Measurements from ENCODE around the gene GALNT16.

Gene GALNT16

DNA sequence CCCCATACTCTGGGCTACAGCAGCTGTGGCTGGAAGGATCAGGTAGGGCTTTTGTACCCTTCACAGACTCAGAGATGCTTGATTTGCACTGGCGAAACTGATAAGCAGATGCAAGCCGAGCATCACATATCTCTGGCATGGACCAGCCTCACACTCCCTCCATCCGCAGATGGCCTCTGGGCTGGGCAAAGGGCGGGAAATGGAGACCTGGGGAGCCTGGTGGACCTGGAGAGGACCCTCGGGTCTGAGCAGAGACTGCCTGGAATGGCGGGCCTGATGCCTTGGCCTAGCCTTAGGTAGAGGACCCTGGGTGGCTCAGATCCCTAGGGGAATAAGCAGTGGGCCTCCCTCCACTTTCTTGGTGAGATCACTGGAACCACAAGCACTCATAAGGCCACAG lies 53.2 kb downstream of the GALNT16 start:
- no peak overlapping the region for H3K4me3 Mint-ChIP-seq
- no peak overlapping the region for H3K27ac Mint-ChIP-seq
- no peaks in the 10 kb centered on the region for H3K9me3 Mint-ChIP-seq
- peaks cover 19% of the 10 kb centered on the region for H3K27me3 Mint-ChIP-seq
- H3K36me3 Mint-ChIP-seq (ENCODE audit: low read depth) = no peaks in the 10 kb centered on the region
- no peaks in the 10 kb centered on the region for H3K4me1 Mint-ChIP-seq (ENCODE audit: low read depth)

DNA sequence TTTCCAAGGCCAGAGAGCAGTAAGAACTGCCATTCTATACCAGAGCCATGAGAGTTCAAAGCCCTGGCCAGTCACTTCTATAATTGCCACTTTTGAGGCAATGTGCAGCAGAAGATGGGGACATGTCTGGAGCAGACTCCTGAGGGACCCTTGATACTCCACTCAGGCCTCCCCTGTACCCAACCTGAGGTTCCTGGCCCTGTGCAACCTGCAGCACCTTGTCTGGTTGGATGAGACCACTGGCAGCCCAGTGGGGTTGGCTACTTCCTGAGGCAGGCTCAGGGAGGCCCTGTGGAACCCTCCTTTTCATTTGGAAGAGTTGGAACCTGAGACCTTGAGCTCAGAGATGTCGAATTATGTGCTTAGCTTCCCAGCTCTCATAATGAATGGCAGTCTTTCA lies 54.4 kb downstream of the GALNT16 start:
- H3K9me3 Mint-ChIP-seq = no peaks in the 10 kb centered on the region
- no peak overlapping the region for H3K4me3 Mint-ChIP-seq
- H3K27me3 Mint-ChIP-seq = peaks cover 14% of the 10 kb centered on the region
- H3K4me1 Mint-ChIP-seq (ENCODE audit: low read depth) = no peaks in the 10 kb centered on the region
- H3K36me3 Mint-ChIP-seq (ENCODE audit: low read depth) = no peaks in the 10 kb centered on the region
- H3K27ac Mint-ChIP-seq = no peak overlapping the region

DNA sequence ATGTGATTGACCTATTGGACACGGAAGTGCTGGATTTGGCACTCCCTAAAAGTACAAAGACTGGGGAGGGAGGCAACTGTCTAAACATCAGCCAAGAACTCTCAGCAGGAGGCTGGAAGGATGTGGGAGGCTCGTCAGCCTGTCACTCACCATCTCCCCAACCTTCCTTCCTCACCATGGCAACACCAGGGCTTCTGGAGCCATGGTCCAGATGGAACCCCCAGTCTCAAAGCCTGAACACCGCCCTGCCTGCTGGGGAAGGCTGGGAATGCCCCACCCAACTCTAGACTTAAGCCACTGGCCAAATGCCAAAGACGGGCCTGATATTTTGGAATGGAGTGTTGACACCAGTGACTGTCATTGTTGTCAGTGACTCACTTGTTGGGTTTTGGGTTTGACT lies 55.3 kb downstream of the GALNT16 start:
- no peaks in the 10 kb centered on the region for H3K36me3 Mint-ChIP-seq (ENCODE audit: low read depth)
- H3K27ac Mint-ChIP-seq = no peak overlapping the region

DNA sequence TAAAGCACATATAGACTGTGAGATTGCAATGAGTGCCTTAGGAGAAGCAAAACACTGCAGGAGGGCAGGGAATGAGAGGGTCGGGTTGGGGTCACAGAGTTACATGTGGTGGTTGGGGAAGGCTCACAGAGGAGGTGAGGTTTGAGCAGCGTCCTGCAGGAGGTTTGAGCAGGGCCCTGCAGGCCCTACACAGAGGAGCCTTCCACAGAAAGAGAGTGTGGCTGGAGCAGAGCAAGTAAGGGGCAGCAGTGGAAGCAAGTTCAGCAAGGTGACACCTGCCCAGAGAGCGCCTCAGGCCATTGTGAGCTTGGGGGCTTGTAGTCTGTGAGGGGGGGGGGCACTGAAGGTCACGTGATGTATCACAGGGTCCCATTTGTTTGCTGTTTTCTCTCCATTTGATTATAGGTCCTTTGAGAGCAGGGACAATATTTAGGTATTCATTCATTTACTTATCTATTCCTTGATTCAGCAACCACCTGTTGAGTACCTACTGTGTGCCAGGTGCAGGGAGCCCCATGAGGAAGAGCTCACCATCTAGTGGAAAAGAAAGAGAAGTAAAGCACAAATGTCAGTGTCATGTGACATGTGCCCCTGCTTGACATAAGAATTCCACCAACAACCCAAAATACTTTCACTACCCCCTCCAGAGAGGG lies 56.6 kb downstream of the GALNT16 start:
- no peaks in the 10 kb centered on the region for H3K36me3 Mint-ChIP-seq (ENCODE audit: low read depth)

More for the DNA sequence above, 55.3 kb downstream of the GALNT16 start:
- Mint-ChIP-seq H3K4me3 (no peak overlapping the region), H3K9me3 (no peaks in the 10 kb centered on the region), H3K4me1 (ENCODE audit: low read depth) (no peaks in the 10 kb centered on the region), H3K27me3 (peaks cover 8% of the 10 kb centered on the region)

DNA sequence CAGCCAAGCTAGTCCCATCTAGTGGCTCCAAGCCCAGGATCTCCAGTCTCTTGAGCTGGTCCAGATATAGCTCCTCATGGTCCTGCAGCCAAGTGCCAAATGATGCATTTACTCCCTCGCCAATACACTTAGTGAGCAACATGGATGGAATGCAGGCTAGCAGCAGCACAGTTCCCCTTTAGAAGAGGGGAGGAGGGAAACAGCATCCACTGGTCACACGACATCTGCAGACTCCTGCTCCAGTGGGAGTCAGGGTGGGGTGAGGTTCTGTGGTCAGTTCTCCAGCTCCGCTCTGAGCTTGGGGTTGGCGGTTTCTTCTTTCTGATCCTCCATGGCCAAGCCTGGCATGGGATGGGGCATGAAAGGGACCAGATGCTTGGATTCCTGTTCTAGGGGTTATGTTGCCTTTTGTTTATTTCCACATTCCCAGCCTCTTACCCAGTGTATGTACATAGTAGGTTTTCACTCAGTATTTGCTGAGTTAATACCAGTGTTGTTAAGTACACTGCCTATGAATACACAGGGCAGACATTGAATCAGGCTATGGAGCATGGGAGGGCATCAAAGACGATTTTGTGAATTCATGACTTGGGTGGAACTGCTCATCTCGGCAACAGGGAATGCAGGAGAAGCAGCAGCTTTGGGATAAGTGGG lies 57.3 kb downstream of the GALNT16 start:
- H3K36me3 Mint-ChIP-seq (ENCODE audit: low read depth) = no peaks in the 10 kb centered on the region
- no peaks in the 10 kb centered on the region for H3K9me3 Mint-ChIP-seq
- H3K4me3 Mint-ChIP-seq = no peak overlapping the region
- no peaks in the 10 kb centered on the region for H3K27me3 Mint-ChIP-seq
- H3K4me1 Mint-ChIP-seq (ENCODE audit: low read depth) = no peaks in the 10 kb centered on the region
- H3K27ac Mint-ChIP-seq = no peak overlapping the region

More for the DNA sequence above, 56.6 kb downstream of the GALNT16 start:
- Mint-ChIP-seq H3K4me3 (no peak overlapping the region), H3K27me3 (peaks cover 1% of the 10 kb centered on the region), H3K4me1 (ENCODE audit: low read depth) (no peaks in the 10 kb centered on the region), H3K9me3 (no peaks in the 10 kb centered on the region), H3K27ac (no peak overlapping the region)

GRCh38 chr14:69317780-69318179 lies 57.8 kb downstream of the GALNT16 start:
- H3K27me3 Mint-ChIP-seq = no peaks in the 10 kb centered on the region
- H3K36me3 Mint-ChIP-seq (ENCODE audit: low read depth) = no peaks in the 10 kb centered on the region

DNA sequence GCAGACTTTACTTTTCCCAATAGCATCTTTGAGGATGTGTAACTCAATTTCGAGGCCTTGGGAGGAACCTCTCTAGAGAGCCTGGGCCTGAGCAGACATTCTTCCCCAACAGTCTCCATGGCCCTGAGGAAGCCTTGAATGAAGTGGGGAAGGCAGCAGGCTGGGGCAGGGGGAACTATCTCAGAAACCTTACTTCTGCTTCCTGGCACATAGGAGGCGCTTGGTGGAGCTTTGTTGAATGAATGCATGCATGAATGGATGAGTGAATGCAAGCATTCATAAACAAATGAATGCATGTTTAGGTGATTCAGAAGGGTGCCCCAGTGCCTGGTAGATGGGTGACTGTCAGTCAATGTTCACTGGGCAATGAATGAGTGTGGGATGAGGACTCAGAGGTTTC lies 58.3 kb downstream of the GALNT16 start:
- H3K36me3 Mint-ChIP-seq (ENCODE audit: low read depth) = no peaks in the 10 kb centered on the region
- no peaks in the 10 kb centered on the region for H3K9me3 Mint-ChIP-seq
- no peak overlapping the region for H3K27ac Mint-ChIP-seq
- no peaks in the 10 kb centered on the region for H3K4me1 Mint-ChIP-seq (ENCODE audit: low read depth)
- no peak overlapping the region for H3K4me3 Mint-ChIP-seq
- H3K27me3 Mint-ChIP-seq = no peaks in the 10 kb centered on the region

More at GRCh38 chr14:69317780-69318179, 57.8 kb downstream of the GALNT16 start:
- H3K27ac Mint-ChIP-seq = no peak overlapping the region
- H3K4me1 Mint-ChIP-seq (ENCODE audit: low read depth) = no peaks in the 10 kb centered on the region
- H3K4me3 Mint-ChIP-seq = no peak overlapping the region
- H3K9me3 Mint-ChIP-seq = no peaks in the 10 kb centered on the region

- Mint-ChIP-seq H3K4me1 (ENCODE audit: low read depth) (no peaks in the 10 kb centered on the region), H3K27ac (no peak overlapping the region), H3K4me3 (no peak overlapping the region), H3K36me3 (ENCODE audit: low read depth) (no peaks in the 10 kb centered on the region), H3K9me3 (no peaks in the 10 kb centered on the region), H3K27me3 (no peaks in the 10 kb centered on the region)
These were observed 59.0 kb downstream of the GALNT16 start for GRCh38 chr14:69318901-69319475.

GRCh38 chr14:69319911-69320310 lies 60.0 kb downstream of the GALNT16 start:
- H3K36me3 Mint-ChIP-seq (ENCODE audit: low read depth) = no peaks in the 10 kb centered on the region
- H3K4me3 Mint-ChIP-seq = no peak overlapping the region
- no peaks in the 10 kb centered on the region for H3K27me3 Mint-ChIP-seq
- H3K4me1 Mint-ChIP-seq (ENCODE audit: low read depth) = no peaks in the 10 kb centered on the region
- no peaks in the 10 kb centered on the region for H3K9me3 Mint-ChIP-seq
- no peak overlapping the region for H3K27ac Mint-ChIP-seq

GRCh38 chr14:69320581-69321365 lies 60.8 kb downstream of the GALNT16 start:
- Mint-ChIP-seq H3K9me3 (no peaks in the 10 kb centered on the region), H3K36me3 (ENCODE audit: low read depth) (no peaks in the 10 kb centered on the region), H3K27me3 (no peaks in the 10 kb centered on the region), H3K27ac (no peak overlapping the region), H3K4me3 (no peak overlapping the region), H3K4me1 (ENCODE audit: low read depth) (no peaks in the 10 kb centered on the region)

GRCh38 chr14:69321601-69322330 lies 61.8 kb downstream of the GALNT16 start:
- Mint-ChIP-seq H3K9me3 (no peaks in the 10 kb centered on the region), H3K4me3 (no peak overlapping the region), H3K27ac (no peak overlapping the region), H3K4me1 (ENCODE audit: low read depth) (no peaks in the 10 kb centered on the region), H3K36me3 (ENCODE audit: low read depth) (no peaks in the 10 kb centered on the region), H3K27me3 (no peaks in the 10 kb centered on the region)

DNA sequence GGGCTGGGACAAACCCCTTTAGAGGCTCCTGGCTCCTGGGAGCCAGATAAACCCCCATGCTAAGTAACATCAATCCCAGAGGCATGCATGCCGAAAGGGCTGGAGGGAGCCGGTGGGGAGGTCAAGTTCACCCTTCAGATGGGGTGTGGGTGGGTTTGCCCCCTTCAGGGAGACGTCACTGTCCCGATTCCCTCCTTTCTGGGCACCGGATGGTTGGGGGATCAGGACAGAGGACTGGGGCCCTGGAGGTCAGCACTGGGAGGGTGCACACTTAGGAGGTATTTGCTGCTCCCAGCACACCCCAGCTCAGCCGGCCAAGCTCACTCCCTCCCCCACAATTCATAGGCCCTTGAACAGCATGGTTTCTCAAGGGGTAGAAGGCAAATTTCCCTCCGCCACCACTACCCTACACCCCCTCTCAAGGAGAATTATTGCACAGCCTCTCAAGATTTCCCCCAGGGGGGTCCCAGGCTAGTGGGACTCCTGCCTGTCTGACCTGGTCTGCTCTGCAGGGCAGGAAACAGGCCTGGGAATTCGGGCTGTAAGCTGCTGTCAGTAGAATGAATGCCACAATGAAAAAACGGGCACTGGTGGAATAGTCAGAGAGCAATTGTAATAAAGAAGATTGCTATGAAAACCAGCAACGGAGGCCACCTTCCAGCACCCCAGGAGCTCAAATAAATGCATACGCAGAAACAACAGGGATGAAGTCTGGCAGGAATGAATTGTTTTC lies 63.5 kb downstream of the GALNT16 start:
- H3K9me3 Mint-ChIP-seq = no peaks in the 10 kb centered on the region
- H3K4me3 Mint-ChIP-seq = no peak overlapping the region
- H3K4me1 Mint-ChIP-seq (ENCODE audit: low read depth) = no peaks in the 10 kb centered on the region
- no peaks in the 10 kb centered on the region for H3K36me3 Mint-ChIP-seq (ENCODE audit: low read depth)
- no peak overlapping the region for H3K27ac Mint-ChIP-seq
- H3K27me3 Mint-ChIP-seq = no peaks in the 10 kb centered on the region

GRCh38 chr14:69323999-69324282 lies 64.0 kb downstream of the GALNT16 start:
- Mint-ChIP-seq H3K4me3 (no peak overlapping the region), H3K27me3 (no peaks in the 10 kb centered on the region), H3K27ac (no peak overlapping the region)

DNA sequence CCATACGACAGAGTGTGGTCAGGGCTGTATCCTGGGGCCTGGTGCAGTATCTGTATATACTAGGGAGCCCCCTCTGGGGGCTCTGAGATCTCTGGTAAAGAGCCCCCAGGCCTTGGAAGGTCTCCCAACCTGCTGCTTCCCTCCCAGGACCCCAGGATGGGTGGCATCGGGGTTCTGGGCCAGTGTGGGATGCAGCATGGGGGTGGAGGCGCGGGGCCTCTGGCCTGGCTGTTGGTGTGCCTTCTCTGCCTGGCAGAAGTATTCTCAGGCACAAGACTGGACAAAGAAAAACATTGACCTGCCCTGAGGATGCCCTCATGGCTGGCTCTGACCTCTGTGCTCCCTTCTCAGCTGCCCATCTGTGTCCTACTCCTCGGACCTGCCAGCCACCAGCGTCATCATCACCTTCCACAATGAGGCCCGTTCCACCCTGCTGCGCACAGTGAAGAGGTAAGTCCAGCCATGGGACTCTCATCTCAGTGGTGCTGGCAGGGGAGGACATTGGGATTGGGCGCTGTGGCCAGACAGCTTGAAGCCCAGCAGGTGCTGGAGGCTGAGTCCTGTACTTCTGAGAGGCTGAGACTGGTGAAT lies 64.5 kb downstream of the GALNT16 start:
- Mint-ChIP-seq H3K27ac (no peak overlapping the region), H3K4me1 (ENCODE audit: low read depth) (no peaks in the 10 kb centered on the region), H3K27me3 (no peaks in the 10 kb centered on the region)

More at GRCh38 chr14:69323999-69324282, 64.0 kb downstream of the GALNT16 start:
- Mint-ChIP-seq H3K9me3 (no peaks in the 10 kb centered on the region), H3K4me1 (ENCODE audit: low read depth) (no peaks in the 10 kb centered on the region), H3K36me3 (ENCODE audit: low read depth) (no peaks in the 10 kb centered on the region)

More for the DNA sequence above, 64.5 kb downstream of the GALNT16 start:
- Mint-ChIP-seq H3K9me3 (no peaks in the 10 kb centered on the region), H3K36me3 (ENCODE audit: low read depth) (no peaks in the 10 kb centered on the region), H3K4me3 (no peak overlapping the region)
